ENCODE data around the gene TTLL5. TPM values are rescaled to one million over a fixed set of nuclear protein-coding genes. Genes with fewer than 3 reads are reported as not detected.

The TTLL5 gene
- total and polyA plus RNA-seq, 10 of the 15 experiments (the other 5 are each of a cell fraction or from before 2014, with no cell fraction given) = 3.2 to 25.9 (median 13.8) TPM

- no peak for TF ChIP-seq ZNF687 (IDR thresholded peaks at IDR 0.05)
- no peak for TF ChIP-seq POLR2AphosphoS2 (IDR thresholded peaks at IDR 0.05; ENCODE audit: low read depth, low read length)
- TF ChIP-seq NR2C2 (IDR thresholded peaks at IDR 0.05; ENCODE audit: borderline replicate concordance, control insufficient read depth, insufficient read length, low read depth) = no peak
- TF ChIP-seq BCL3 (IDR thresholded peaks at IDR 0.05; ENCODE audit: borderline replicate concordance, insufficient read depth, low read depth, low read length, poor library complexity, severe bottlenecking) = no peak
- TF ChIP-seq LARP7 (IDR thresholded peaks at IDR 0.05) = peak; percentile 43; the same call in 1 of the 2 replicates
- no peak for TF ChIP-seq CBFB (IDR thresholded peaks at IDR 0.05; ENCODE audit: low read depth)
- TF ChIP-seq E4F1 (IDR thresholded peaks at IDR 0.05; ENCODE audit: borderline replicate concordance, partially characterized antibody) = no peak
- peak; percentile 72 for TF ChIP-seq RFX5 (IDR thresholded peaks at IDR 0.05; ENCODE audit: low read depth, low read length)
- TF ChIP-seq SUZ12 (IDR thresholded peaks at IDR 0.05; ENCODE audit: unreplicated experiment) = no peak
- TF ChIP-seq IKZF2 (IDR thresholded peaks at IDR 0.05) = no peak
- TF ChIP-seq BRCA1 (IDR thresholded peaks at IDR 0.05; ENCODE audit: low read depth, low read length) = no peak
- peak; percentile 53 for TF ChIP-seq MAX (IDR thresholded peaks at IDR 0.05; ENCODE audit: low read depth, low read length)
- TF ChIP-seq STAT3 (IDR thresholded peaks at IDR 0.05; ENCODE audit: low read depth, low read length) = no peak
- peak; percentile 55 for TF ChIP-seq YY1 (IDR thresholded peaks at IDR 0.05; ENCODE audit: low read depth, low read length)
- TF ChIP-seq NFIC (IDR thresholded peaks at IDR 0.05; ENCODE audit: low read depth, low read length) = no peak
- peak; percentile 57; the same call in 1 of the 2 replicates for TF ChIP-seq GATAD2B (conservative IDR thresholded peaks at IDR 0.05; ENCODE audit: low read depth)
- no peak for TF ChIP-seq KDM1A (IDR thresholded peaks at IDR 0.05; ENCODE audit: borderline replicate concordance)
- TF ChIP-seq ZBTB4 (CRISPR knock-in tag; IDR thresholded peaks at IDR 0.05) = no peak
Measured at GRCh38 chr14:75985618-75986438, 324.8 kb downstream of the TTLL5 start, which contains the start of gene IFT43 (continued).
